Neuronal stem cell (in vitro differentiated cells): ENCODE data around the gene CERS5.

Experiments
- DNase-seq: peaks from one replicate; pipeline ENCODE4 v3.0.0-alpha.2; 2013; ENCODE audit warnings: low spot score
- H2AFZ ChIP-seq: one replicate; pipeline ENCODE4 v1.6.1; 2013; ENCODE audit warnings: mild to moderate bottlenecking, low read length, inconsistent platforms
- H2AK5ac ChIP-seq: 2 replicates; pipeline ENCODE4 v1.6.1; 2013; ENCODE audit warnings: low read depth, mild to moderate bottlenecking, inconsistent platforms, low read length, moderate library complexity, mixed read lengths
- H2BK120ac ChIP-seq: 2 replicates; pipeline ENCODE4 v1.6.1; 2013; ENCODE audit warnings: low read depth, mild to moderate bottlenecking, inconsistent platforms, low read length, moderate library complexity, mixed read lengths
- H2BK12ac ChIP-seq: one replicate; pipeline ENCODE4 v1.6.1; 2013; ENCODE audit warnings: low read length, inconsistent platforms
- H2BK15ac ChIP-seq: 2 replicates; pipeline ENCODE4 v1.6.1; 2013; ENCODE audit warnings: mild to moderate bottlenecking, low read length, inconsistent platforms, mixed read lengths
- H2BK5ac ChIP-seq: one replicate; pipeline ENCODE4 v1.6.1; 2013; ENCODE audit warnings: inconsistent platforms, mild to moderate bottlenecking, low read length, moderate library complexity
- H3K14ac ChIP-seq: one replicate; pipeline ENCODE4 v1.6.1; 2013; ENCODE audit warnings: low read length, inconsistent platforms
- H3K18ac ChIP-seq: 2 replicates; pipeline ENCODE4 v1.6.1; 2013; ENCODE audit warnings: low read length, inconsistent platforms
- H3K23ac ChIP-seq: 2 replicates; pipeline ENCODE4 v1.6.1; 2013; ENCODE audit warnings: low read depth, mild to moderate bottlenecking, mixed read lengths, low read length, inconsistent platforms; ENCODE audit not compliant: poor library complexity
- H3K27ac ChIP-seq: replicated peaks from 3 replicates; pipeline ENCODE4 v1.5.1; 2013; ENCODE audit warnings: low read length, inconsistent platforms
- H3K27me3 ChIP-seq, 3 experiments: 2 replicates each; pipeline ENCODE4 v1.6.1; 2013; ENCODE audit warnings: low read length in 3 of 3, mild to moderate bottlenecking in 2 of 3, inconsistent platforms in 1 of 3, low read depth in 1 of 3, mixed read lengths in 1 of 3, moderate library complexity in 1 of 3; ENCODE audit not compliant: control insufficient read depth in 3 of 3, insufficient read depth in 3 of 3
- H3K36me3 ChIP-seq, 2 donors: replicated peaks in 1 of 2; 2 replicates each; pipeline ENCODE4 v1.6.1; 2013; ENCODE audit warnings: low read length in 2 of 2; ENCODE audit not compliant: control insufficient read depth in 2 of 2, insufficient read depth in 2 of 2
- H3K4ac ChIP-seq: 2 replicates; pipeline ENCODE4 v1.6.1; 2013; ENCODE audit warnings: inconsistent platforms, mild to moderate bottlenecking, low read length, moderate library complexity
- H3K4me1 ChIP-seq, 2 donors: 1 replicate in 1 of 2; 2 replicates in 1 of 2; pipeline ENCODE4 v1.6.1; 2013; ENCODE audit warnings: low read length in 2 of 2, low read depth in 1 of 2; ENCODE audit not compliant: control insufficient read depth in 2 of 2, insufficient read depth in 1 of 2
- H3K4me2 ChIP-seq: one replicate; pipeline ENCODE4 v1.6.1; 2013; ENCODE audit warnings: mild to moderate bottlenecking, low read length, inconsistent platforms; ENCODE audit not compliant: insufficient read depth, poor library complexity, severe bottlenecking
- H3K4me3 ChIP-seq, 2 donors: 2 replicates each; pipeline ENCODE4 v1.5.1; 2013; ENCODE audit warnings: low read length in 2 of 2, mild to moderate bottlenecking in 2 of 2, inconsistent platforms in 1 of 2, moderate library complexity in 1 of 2
- H3K79me1 ChIP-seq: one replicate; pipeline ENCODE4 v1.6.1; 2013; ENCODE audit warnings: low read depth, mild to moderate bottlenecking, inconsistent platforms, low read length, moderate library complexity
- H3K9ac ChIP-seq: one replicate; pipeline ENCODE4 v1.6.1; 2013; ENCODE audit warnings: mild to moderate bottlenecking, low read depth, low read length, inconsistent platforms; ENCODE audit not compliant: poor library complexity
- H3K9me3 ChIP-seq, 2 donors: replicated peaks in 1 of 2; 2 replicates each; pipeline versions ENCODE3 to v1.6.1; 2013; ENCODE audit warnings: low read length in 2 of 2, mild to moderate bottlenecking in 2 of 2, inconsistent platforms in 1 of 2, low read depth in 1 of 2, mixed read lengths in 1 of 2, moderate library complexity in 1 of 2; ENCODE audit not compliant: control insufficient read depth in 2 of 2, insufficient read depth in 1 of 2
- H4K8ac ChIP-seq: one replicate; pipeline ENCODE4 v1.6.1; 2013; ENCODE audit warnings: low read depth, mild to moderate bottlenecking, inconsistent platforms, low read length, moderate library complexity
- H4K91ac ChIP-seq: one replicate; pipeline ENCODE4 v1.6.1; 2013; ENCODE audit warnings: low read length, low read depth, mild to moderate bottlenecking, inconsistent platforms; ENCODE audit not compliant: poor library complexity
- WGBS, 2 donors: extraction: QIAGEN DNeasy Blood & Tissue Kit; methylation state at CpG; one replicate each; pipeline ENCODE4 v1.1.7; 2013; ENCODE audit warnings: missing lambda C conversion rate in 2 of 2, mixed read lengths in 1 of 2; ENCODE audit not compliant: insufficient read length in 2 of 2, insufficient replicate concordance in 1 of 2; ENCODE audit errors: extremely low coverage in 2 of 2; 5-methylcytosine and 5-hydroxymethylcytosine counted together

Gene CERS5

DNA sequence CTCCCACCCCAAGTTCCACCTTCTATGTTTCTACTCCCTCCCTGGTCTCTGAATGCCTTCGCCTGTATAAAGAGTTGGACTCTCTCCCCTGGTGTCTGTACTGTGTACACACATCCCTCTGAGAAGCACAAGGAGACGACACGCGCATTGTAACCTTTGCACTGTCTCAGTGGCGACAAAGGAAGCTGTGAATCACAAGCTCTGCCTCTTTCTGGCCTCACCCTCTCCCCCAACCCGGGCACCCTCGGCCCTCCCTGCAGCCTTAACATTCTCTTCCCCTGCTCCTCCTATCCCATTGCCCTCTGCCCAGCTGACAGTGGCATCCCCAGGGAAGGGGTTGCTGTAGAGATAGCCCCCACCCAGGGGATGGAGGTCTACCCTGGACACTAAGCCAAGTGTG is 84.5 kb downstream of the CERS5 start:
- H2BK120ac ChIP-seq = no peak overlapping the region
- no peak overlapping the region for H3K4me2 ChIP-seq
- no CpG with 5 or more reads among the region's 7 CpGs for WGBS, 2 donors
- no peak overlapping the region for H2BK5ac ChIP-seq
- H4K91ac ChIP-seq = no peak overlapping the region
- H2AFZ ChIP-seq = peak overlapping the region; percentile 77
- H3K9me3 ChIP-seq = no peaks in the 10 kb centered on the region
- peak overlapping the region; percentile 56 for H2AK5ac ChIP-seq
- H3K18ac ChIP-seq = no peak overlapping the region
- H3K4me3 ChIP-seq = no peak overlapping the region
- H3K36me3 ChIP-seq = peaks cover 13 to 20% of the 10 kb centered on the region in 2 donors
- H3K23ac ChIP-seq = no peak overlapping the region
- H2BK12ac ChIP-seq = no peak overlapping the region
- H3K4ac ChIP-seq = no peak overlapping the region
- no peak overlapping the region for H2BK15ac ChIP-seq
- H3K9ac ChIP-seq = no peak overlapping the region
- peaks cover 9 to 18% of the 10 kb centered on the region in 2 donors for H3K4me1 ChIP-seq
- no peak overlapping the region for H3K14ac ChIP-seq
- no peak overlapping the region for H4K8ac ChIP-seq
- H3K79me1 ChIP-seq = no peaks in the 10 kb centered on the region
- H3K27me3 ChIP-seq = peaks cover 0 to 2% (median 0%) of the 10 kb centered on the region in 3 experiments
- DNase-seq = no peak
- no peak overlapping the region for H3K27ac ChIP-seq

DNA sequence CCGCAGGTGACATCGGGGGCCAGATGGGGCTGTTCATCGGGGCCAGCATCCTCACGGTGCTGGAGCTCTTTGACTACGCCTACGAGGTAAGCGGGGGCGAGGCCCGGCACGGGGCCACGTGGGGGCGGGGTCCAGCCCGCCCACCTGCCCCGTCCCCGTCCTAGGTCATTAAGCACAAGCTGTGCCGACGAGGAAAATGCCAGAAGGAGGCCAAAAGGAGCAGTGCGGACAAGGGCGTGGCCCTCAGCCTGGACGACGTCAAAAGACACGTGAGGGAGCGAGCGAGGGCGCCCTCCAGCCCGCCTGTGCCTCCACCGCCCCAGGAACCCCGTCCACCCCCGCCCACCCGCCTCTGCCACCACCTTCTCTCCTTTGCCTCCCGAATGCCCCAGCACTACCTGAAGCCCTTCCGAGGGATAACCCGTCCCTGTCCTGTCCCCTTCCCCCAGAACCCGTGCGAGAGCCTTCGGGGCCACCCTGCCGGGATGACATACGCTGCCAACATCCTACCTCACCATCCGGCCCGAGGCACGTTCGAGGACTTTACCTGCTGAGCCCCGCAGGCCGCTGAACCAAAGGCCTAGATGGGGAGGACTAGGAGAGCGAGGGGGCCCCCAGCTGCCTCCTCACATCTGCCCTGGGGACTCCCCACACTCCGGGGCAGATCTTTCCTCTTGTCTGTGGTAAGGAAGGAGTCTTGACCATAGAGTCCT is 85.9 kb downstream of the CERS5 start:
- Histone ChIP-seq H2AK5ac (peak overlapping the region; percentile 53), H3K4ac (no peak overlapping the region), H3K4me1 (peaks cover 9 to 18% of the 10 kb centered on the region in 2 donors), H3K27ac (no peak overlapping the region), H2AFZ (no peak overlapping the region), H3K36me3 (peaks cover 0 to 6% of the 10 kb centered on the region in 2 donors), H4K8ac (no peak overlapping the region), H2BK12ac (no peak overlapping the region), H2BK15ac (no peak overlapping the region), H2BK5ac (no peak overlapping the region), H3K4me2 (peak overlapping the region; percentile 23), H3K27me3 (peaks cover 0 to 2% (median 0%) of the 10 kb centered on the region in 3 experiments), H4K91ac (no peak overlapping the region), H3K18ac (peak overlapping the region; percentile 77), H3K9me3 (no peaks in the 10 kb centered on the region), H3K23ac (peak overlapping the region; percentile 61), H3K79me1 (no peaks in the 10 kb centered on the region), H3K9ac (peak overlapping the region; percentile 17), H3K14ac (peak overlapping the region; percentile 17), H2BK120ac (no peak overlapping the region), H3K4me3 (no peak overlapping the region)
- no CpG with 5 or more reads among the region's 46 CpGs for WGBS, 2 donors
- DNase-seq = no peak

DNA sequence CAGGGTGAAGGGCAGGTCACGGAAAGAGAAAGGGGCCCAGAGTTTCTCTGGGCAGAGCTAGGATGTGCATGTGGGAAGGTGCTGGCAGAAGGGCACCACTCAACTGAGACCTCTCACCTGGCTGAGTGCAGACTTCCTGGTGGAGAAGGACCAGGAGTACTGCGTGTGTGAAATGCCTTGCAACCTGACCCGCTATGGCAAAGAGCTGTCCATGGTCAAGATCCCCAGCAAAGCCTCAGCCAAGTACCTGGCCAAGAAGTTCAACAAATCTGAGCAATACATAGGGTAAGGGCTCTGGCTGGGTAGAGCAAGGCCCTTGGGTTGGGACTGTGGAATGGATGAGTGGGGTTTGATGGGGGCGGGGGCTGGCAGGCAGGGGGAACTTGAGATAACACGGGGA is 87.4 kb downstream of the CERS5 start:
- Histone ChIP-seq H2BK5ac (no peak overlapping the region), H3K4me1 (peaks cover 8 to 21% of the 10 kb centered on the region in 2 donors), H4K8ac (no peak overlapping the region), H3K9me3 (no peaks in the 10 kb centered on the region), H3K27me3 (peaks cover 0 to 2% (median 0%) of the 10 kb centered on the region in 3 experiments), H3K14ac (no peak overlapping the region), H2AK5ac (no peak overlapping the region), H3K27ac (no peak overlapping the region), H2BK12ac (no peak overlapping the region), H3K36me3 (no peaks in the 10 kb centered on the region), H2BK15ac (no peak overlapping the region), H4K91ac (no peak overlapping the region), H3K23ac (no peak overlapping the region), H3K79me1 (no peaks in the 10 kb centered on the region), H3K4me3 (no peak overlapping the region), H2AFZ (no peak overlapping the region), H3K4ac (no peak overlapping the region), H3K4me2 (no peak overlapping the region), H2BK120ac (no peak overlapping the region), H3K18ac (no peak overlapping the region), H3K9ac (no peak overlapping the region)
- no CpG with 5 or more reads among the region's 5 CpGs for WGBS, 2 donors
- no peak for DNase-seq
